Esophagus muscularis mucosa (tissue), 3 donors: ENCODE measurements around the gene DNAH1.

Experiments
- CTCF ChIP-seq, 3 experiments: fragments of 200-600 bp in 2 of 3; fragments of 450-650 bp in 1 of 3; sonication (generic) in 2 of 3; IDR thresholded peaks; one replicate each; pipeline ENCODE4 v1.5.1; 2017 to 2019; ENCODE audit warnings: antibody characterized with exemption in 3 of 3, mild to moderate bottlenecking in 2 of 3, moderate library complexity in 1 of 3
- POLR2A ChIP-seq: fragments of 450-650 bp; IDR thresholded peaks from one replicate; pipeline ENCODE4 v1.6.1; 2017; ENCODE audit warnings: antibody characterized with exemption, moderate library complexity, mild to moderate bottlenecking, low read depth
- POLR2AphosphoS5 ChIP-seq, 2 donors: sonication (generic); formaldehyde crosslinking; IDR thresholded peaks; one replicate each; pipeline ENCODE4 v1.6.1; 2017; ENCODE audit warnings: antibody characterized with exemption in 2 of 2

- TF ChIP-seq CTCF (IDR thresholded peaks at IDR 0.05) (no peak), POLR2A (no peak), POLR2AphosphoS5 (IDR thresholded peaks at IDR 0.05) (no peak)
Observed at GRCh38 chr3:52434491-52435115, 118.5 kb downstream of the DNAH1 start.
